CD4-positive, alpha-beta T cell treated with Interleukin-17A for 1 hour (primary cell): ENCODE measurements around the gene KCTD2.
"Not testable (repeated sequence)": the region's sequence is repeated elsewhere in the genome, so short reads cannot be mapped to it uniquely, and the experiment has no call there.

Experiments
- DNase-seq: peaks from one replicate; pipeline ENCODE4 v3.0.0-alpha.2; 2020

The KCTD2 gene

DNA sequence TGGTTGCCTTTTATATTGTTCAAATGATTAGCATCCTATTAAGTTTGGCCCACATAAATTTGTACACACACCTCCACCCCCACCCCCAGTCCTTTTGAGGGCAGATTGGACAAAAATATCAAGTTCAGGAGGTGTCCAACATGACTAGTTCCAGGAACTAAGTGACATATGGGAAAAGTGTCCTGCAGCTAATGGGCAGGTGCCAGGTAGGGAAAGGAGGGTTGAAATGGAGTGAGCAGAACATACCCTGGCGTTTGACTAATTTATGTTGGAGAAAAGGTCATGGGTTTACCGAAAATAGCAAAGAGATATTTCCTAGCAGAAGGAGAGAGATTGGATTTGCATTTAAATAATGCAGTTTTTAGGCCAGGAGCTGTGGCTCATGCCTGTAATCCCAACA is 4.9 kb downstream of the KCTD2 start:
- DNase-seq, result no peak

- DNase-seq, result peak; percentile 18
Observed at GRCh38 chr17:75059369-75060345, 12.6 kb downstream of the KCTD2 start.

GRCh38 chr17:75060434-75061054 is 13.5 kb downstream of the KCTD2 start:
- no peak for DNase-seq

- no peak for DNase-seq
Observed at GRCh38 chr17:75061055-75061438, 14.0 kb downstream of the KCTD2 start.

DNA sequence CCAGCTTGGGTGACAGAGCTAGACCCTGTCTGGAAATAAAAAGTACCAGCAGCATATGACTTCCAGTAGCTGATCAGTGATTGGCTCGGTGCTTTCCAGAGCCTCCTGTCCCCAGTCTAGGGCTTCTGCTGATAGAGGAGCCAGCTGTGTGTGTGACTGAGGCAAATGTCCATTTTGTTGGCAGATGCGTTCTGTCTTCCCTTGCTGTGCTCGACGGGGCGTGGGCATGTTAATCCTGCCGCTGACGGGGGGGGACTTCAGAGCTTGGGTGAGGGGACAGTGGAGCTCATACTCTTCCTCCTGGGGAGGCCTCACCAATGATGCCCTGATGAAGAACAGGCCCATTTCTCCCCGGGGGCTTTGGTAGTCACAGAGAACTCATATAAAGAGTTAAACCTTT is 14.6 kb downstream of the KCTD2 start:
- DNase-seq, result no peak

- DNase-seq, result no peak
Observed at GRCh38 chr17:75063201-75063600, 16.2 kb downstream of the KCTD2 start.

DNA sequence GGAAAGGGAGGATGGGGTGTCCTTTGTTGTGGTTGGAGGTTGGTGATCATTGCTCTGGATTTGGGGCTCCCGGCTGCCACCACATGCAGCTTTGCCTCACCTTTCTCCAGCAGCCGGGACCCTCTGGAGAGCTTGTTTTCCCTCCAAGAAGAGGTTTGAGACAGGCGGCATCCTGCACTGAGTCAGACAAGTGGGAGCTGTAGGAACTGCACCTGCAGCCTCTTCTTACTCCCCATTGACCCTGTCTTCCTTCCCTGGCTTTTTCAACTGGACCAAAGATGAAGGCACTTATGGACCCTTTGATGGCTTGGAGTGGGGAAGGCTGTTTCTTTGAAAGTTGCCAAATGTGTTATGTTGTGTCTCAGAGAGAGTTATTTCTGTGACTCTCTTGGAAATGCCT is 16.6 kb downstream of the KCTD2 start:
- DNase-seq, result no peak

DNA sequence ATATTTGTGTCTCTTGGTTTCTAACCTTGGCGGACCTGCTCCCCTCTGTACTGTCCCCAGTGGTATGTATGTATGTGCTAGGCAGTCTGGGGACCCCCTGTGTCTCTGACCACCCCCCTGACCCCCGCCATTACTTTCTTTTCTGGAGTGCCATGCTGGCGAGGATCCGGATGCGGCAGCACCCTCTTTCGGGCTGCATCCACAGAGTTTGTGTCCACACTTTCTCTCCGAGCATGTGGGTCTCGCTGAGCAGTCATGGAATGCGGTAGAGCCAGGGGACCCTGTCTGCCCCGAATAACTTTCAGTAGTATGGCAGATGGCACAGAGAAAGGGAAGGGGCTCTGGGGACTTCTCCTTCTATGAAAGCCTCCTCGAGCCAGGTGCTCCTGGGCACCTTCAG is 17.0 kb downstream of the KCTD2 start:
- no peak for DNase-seq

- DNase-seq, result no peak
Observed at GRCh38 chr17:75064460-75064859, 17.4 kb downstream of the KCTD2 start.

- no peak for DNase-seq
Observed at GRCh38 chr17:75064867-75065561, 18.0 kb downstream of the KCTD2 start.

GRCh38 chr17:75065562-75066151 is 18.6 kb downstream of the KCTD2 start:
- no peak for DNase-seq

DNA sequence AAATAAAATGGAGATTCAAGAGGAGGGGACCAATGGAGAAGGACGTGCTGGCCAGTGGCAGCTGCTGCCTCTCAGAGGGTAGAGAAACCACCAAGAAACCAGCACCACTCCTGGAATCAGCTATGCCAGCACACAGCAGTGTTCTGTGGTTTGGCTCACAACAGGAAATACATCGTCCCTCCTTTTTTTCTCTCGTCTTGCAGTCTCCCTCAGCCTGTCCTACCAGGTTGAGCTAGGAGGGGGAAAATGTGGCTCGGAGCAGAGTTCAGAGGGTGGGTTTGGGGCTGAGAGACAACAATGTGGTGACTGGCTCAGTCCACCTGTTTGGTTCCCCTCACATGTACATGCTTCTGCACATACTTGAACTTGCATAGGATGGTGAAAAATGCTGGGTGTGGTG is 20.8 kb downstream of the KCTD2 start:
- peak; percentile 31 for DNase-seq

DNA sequence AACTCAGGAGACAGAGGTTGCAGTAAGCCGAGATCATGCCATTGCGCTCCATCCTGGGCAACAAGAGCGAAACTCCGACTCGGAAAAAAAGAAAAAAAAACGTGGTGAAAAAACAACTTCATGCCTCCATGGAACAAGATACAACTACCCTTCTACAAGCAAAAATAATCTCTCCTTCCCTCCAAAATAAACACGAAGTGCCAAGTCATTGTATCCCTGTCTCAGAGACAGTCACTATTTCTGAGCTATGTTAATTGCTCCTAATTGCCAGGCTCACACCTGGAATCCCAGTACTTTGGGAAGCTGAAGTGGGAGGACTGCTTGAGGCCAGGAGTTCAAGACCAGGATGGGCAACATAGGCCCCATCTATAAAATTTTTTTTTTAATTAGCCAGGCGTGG is 21.7 kb downstream of the KCTD2 start:
- DNase-seq, result no peak

- no peak for DNase-seq
Observed at GRCh38 chr17:75069783-75070182, 22.8 kb downstream of the KCTD2 start.

DNA sequence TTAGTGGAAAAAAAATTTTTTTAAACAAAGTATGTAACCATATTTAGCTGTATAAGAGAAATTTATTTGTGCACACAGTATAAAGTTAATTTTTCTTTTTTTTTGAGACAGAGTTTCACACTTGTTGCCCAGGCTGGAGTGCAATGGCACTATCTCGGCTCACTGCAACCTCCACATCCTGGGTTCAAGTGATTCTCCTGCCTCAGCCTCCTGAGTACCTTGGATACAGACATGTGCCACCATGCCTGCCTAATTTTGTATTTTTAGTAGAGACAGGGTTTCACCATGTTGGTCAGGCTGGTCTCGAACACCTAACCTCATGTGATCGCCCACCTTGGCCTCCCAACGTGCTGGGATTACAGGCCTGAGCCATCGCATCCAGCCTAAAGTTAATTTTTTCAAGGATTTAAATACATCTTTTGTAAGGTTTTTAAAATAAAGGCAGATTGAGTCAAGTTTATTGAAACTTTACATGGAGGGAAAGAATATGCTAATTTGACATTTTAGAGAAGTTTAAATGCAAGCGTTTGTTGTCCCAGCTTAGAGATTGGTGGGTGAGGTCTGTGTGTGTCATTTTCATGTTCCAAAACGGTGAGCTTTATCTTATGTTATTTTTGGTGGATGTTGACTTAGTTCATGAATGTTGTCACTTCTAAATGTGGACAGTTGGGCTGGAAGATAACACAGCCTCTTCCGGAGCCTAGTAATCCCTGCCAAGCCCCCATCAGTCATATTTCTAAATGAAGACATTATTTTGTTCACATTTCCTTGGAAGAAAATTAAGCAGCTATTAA is 24.6 kb downstream of the KCTD2 start:
- not testable (repeated sequence) for DNase-seq

- not testable (repeated sequence) for DNase-seq
Observed at GRCh38 chr17:75072909-75073308, 25.9 kb downstream of the KCTD2 start.

GRCh38 chr17:75073618-75074047 is 26.6 kb downstream of the KCTD2 start:
- DNase-seq, result no peak

DNA sequence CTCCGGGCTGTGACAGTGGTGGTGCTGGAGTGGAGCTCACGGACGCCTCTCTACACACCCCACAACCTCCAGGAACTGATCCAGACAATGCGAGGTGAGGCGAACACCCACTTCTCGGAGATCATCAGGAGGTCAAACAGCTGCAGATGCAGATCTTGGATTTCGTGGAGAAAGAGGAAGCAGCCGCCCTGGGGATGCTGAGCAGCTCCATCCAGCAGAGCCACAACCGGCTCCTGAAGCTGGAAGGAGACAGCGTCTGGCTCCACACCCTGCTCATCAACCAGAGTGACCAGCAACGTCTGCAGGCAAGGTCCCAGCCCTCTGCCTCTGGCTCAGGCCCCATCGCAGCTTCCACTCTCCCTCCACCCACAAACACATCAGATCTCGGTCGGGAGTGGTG is 27.5 kb downstream of the KCTD2 start:
- no peak for DNase-seq

DNA sequence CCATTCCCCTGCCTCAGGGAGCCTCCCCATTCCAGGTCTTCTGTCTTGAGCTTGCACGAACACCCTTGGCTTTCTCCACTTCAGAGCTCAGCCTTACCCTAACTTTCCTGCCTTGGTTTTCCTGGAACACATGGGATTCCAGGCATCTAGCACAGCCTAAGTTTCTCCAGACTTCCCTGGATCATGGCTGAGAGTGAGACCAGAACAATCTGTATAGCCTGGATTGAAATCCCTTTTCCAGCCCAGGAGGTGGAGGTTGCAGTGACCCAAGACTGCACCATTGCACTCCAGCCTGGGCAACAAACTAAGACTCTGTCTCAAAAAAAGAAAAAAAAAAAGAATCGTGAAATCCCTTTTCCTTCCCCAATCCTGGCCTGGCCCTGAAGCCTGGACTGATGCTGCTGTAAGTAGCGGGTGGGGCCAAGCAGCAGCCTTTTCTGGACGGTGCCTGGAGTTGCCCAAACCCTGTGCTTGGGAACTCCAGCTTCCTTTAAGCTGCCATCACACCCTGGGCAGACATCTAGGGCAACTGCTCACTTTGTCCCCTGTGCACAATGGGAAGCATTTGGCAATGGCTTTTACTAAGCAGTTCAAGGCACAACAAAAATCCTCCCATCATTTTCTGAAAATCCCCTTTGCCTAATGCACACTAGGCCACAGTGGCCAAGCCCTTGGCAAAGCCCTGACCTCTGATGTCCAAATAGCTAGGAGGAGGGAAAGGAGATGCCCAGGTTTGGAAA is 28.7 kb downstream of the KCTD2 start:
- DNase-seq, result no peak

DNA sequence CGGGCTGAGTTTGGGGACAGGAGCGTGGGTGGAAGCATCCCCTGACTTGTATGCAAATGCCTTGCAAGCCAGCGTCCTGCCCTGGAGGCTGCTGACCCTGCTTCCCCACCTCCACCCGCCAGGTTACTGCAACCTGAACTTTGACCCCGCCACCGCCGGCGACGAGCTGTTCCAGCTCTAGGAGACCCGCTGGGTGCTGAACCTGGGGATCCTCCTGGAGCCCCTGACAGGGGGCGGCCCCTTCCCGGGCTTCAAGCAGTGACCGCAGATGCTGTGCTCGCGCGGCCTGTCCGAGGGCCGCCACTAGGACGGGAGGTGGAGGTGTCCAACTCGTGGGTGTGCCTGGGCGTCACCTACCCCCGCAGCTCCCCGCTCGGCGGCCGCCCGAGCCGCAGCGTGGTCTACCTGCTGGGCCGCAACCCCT is 30.1 kb downstream of the KCTD2 start:
- DNase-seq, result no peak

DNA sequence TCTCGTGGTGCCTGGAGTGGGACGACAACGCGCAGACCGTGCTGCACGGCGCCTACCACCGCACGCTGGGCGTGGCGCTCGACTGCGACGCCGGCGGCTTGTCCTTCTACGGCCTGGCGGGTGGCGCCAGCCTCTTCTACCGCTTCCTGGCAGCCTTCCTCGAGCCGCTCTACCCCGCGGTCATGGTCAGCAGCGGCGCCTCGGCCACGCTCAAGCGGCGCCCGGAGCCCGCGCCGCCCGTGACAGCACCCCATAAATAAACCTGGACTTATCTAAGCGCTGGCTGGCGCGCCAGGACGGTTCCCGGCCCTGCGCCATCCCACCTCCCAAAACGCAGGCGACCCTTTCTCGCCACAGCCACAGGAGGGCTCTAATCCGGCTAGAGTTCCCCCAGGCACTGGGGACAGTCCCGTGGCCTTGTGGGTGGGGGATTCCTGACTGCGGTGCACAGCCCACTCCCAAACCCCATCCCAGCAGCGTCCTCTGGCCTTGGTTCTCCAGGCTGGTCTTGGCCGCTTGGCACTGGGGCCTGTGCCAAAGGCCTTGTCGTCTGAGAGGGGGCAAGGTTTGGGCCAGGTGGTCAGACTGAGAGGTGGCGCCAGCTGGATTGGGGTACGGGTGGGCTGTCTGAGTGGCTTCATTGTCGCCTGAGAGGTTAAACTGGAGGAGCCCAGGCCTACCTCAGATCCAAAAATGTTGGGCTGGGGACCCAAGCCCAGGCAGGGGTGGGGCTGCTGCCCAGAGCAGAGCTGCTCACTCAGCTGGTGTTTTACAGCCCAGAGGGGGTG is 30.7 kb downstream of the KCTD2 start:
- DNase-seq, result peak; percentile 49
